Osteocyte (in vitro differentiated cells): ENCODE measurements around the gene PRB3. TPM values are rescaled to one million over a fixed set of nuclear protein-coding genes. Genes with fewer than 3 reads are reported as not detected.

Experiments used
- DNase-seq: peaks from one replicate; pipeline ENCODE4 v3.0.0; 2021; ENCODE audit warnings: mixed read lengths; ENCODE audit not compliant: unreplicated experiment; ENCODE audit errors: extremely low spot score
- H3K27ac Mint-ChIP-seq: one replicate; pipeline ENCODE4 v1.8.0; 2021; ENCODE audit warnings: mild to moderate bottlenecking, mixed read lengths; ENCODE audit not compliant: unreplicated experiment
- H3K27me3 Mint-ChIP-seq: one replicate; pipeline ENCODE4 v1.8.0; 2021; ENCODE audit warnings: mixed read lengths; ENCODE audit not compliant: unreplicated experiment
- H3K36me3 Mint-ChIP-seq: one replicate; pipeline ENCODE4 v1.8.0; 2021; ENCODE audit warnings: mixed read lengths; ENCODE audit not compliant: unreplicated experiment
- H3K4me1 Mint-ChIP-seq: one replicate; pipeline ENCODE4 v1.8.0; 2021; ENCODE audit warnings: mixed read lengths; ENCODE audit not compliant: unreplicated experiment
- H3K4me3 Mint-ChIP-seq: one replicate; pipeline ENCODE4 v1.8.0; 2021; ENCODE audit warnings: mild to moderate bottlenecking, moderate library complexity, mixed read lengths; ENCODE audit not compliant: unreplicated experiment
- H3K9me3 Mint-ChIP-seq: one replicate; pipeline ENCODE4 v1.8.0; 2021; ENCODE audit warnings: mixed read lengths; ENCODE audit not compliant: unreplicated experiment
- total RNA-seq: library from RNA; stranded (reverse); gene quantifications from 2 replicates; pipeline ENCODE4 v1.2.1, GENCODE V29; 2021
- TF ChIP-seq, protein P1 (sequence below): fragments of 200-600 bp; sonication (generic); IDR thresholded peaks from 2 replicates; pipeline ENCODE4 v1.5.0; 2021; ENCODE audit warnings: antibody characterized with exemption, mild to moderate bottlenecking, moderate library complexity

Gene PRB3
- total RNA-seq, 1 donor from 2014 or later, result not detected

DNA sequence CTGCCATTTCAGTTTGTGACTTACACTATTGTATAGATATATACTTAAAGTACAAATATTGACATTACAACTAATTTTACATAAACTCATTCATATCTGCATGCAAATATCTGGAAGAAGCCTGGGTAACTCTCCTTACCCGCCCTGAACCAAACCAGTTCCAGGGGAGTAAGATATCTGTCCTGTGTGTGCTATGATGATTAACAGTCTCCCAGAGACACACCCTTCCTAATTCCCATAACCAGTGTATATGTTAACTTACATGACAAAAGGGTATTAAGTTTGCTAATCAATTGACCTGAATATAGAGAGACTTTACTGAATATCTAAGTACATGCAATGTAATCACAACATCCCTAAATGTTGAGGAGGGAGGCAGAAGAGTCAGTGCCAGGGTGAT, 23.0 kb downstream of the PRB3 start:
- peaks cover 5% of the 10 kb centered on the region for H3K9me3 Mint-ChIP-seq
- H3K36me3 Mint-ChIP-seq, result no peaks in the 10 kb centered on the region
- H3K27ac Mint-ChIP-seq, result no peak overlapping the region
- no peaks in the 10 kb centered on the region for H3K4me1 Mint-ChIP-seq
- TF ChIP-seq, protein P1, sequence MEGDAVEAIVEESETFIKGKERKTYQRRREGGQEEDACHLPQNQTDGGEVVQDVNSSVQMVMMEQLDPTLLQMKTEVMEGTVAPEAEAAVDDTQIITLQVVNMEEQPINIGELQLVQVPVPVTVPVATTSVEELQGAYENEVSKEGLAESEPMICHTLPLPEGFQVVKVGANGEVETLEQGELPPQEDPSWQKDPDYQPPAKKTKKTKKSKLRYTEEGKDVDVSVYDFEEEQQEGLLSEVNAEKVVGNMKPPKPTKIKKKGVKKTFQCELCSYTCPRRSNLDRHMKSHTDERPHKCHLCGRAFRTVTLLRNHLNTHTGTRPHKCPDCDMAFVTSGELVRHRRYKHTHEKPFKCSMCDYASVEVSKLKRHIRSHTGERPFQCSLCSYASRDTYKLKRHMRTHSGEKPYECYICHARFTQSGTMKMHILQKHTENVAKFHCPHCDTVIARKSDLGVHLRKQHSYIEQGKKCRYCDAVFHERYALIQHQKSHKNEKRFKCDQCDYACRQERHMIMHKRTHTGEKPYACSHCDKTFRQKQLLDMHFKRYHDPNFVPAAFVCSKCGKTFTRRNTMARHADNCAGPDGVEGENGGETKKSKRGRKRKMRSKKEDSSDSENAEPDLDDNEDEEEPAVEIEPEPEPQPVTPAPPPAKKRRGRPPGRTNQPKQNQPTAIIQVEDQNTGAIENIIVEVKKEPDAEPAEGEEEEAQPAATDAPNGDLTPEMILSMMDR, result no peak
- no peak overlapping the region for H3K4me3 Mint-ChIP-seq
- peaks cover 2% of the 10 kb centered on the region for H3K27me3 Mint-ChIP-seq
- no peak for DNase-seq

DNA sequence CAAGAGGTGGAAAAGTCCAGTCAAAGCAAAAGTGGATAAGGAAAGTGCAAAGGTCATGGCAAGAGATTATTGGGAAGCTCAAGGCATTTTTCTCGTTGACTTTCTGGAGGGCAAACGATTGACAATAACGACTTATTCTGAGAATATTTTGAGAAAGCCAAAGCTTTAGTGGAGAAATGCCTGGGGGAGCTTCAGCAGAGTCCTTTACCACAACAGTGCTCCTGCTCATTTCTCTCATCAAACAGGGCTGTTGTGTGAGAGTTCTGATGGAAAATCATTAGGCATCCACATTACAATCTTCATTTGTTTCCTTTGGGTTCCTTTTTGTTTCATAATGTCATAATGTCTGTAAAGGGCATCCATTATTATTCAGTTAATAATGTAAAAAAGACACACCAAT, 26.9 kb downstream of the PRB3 start:
- Mint-ChIP-seq H3K36me3 (no peaks in the 10 kb centered on the region), H3K27me3 (peaks cover 6% of the 10 kb centered on the region), H3K4me1 (no peaks in the 10 kb centered on the region), H3K4me3 (no peak overlapping the region), H3K9me3 (no peaks in the 10 kb centered on the region), H3K27ac (no peak overlapping the region)
- no peak for DNase-seq
- TF ChIP-seq, protein P1, result no peak

DNA sequence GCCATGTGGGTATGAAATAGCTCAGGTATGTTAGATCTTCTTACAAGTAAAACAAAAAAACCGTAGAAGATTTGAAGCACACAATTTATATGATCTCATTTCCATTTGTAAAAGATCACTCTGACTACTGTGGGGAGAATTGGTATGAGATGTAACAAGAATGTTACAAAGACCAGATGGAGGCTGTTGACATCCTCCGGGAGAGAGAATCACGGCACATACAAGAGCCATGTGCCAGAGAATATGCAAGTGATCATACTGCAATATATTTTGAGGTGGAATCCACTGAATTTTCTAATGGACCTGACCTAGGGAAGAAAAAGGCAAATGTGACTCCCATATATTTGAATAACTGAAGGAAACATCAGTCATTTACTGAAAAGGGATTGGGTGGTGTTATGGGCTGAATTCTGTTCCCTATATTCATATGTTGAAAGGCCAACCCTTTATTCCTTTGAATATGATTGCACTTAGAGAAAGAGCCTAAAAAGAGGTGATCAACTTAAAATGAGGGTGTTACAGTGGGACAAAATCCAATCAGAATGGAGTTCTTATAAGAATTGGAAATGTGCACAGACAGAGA, 29.1 kb downstream of the PRB3 start:
- Mint-ChIP-seq H3K36me3 (no peaks in the 10 kb centered on the region), H3K27ac (no peak overlapping the region), H3K4me3 (no peak overlapping the region), H3K27me3 (peaks cover 5% of the 10 kb centered on the region), H3K4me1 (no peaks in the 10 kb centered on the region), H3K9me3 (no peaks in the 10 kb centered on the region)
- TF ChIP-seq, protein P1, result no peak
- DNase-seq, result no peak

DNA sequence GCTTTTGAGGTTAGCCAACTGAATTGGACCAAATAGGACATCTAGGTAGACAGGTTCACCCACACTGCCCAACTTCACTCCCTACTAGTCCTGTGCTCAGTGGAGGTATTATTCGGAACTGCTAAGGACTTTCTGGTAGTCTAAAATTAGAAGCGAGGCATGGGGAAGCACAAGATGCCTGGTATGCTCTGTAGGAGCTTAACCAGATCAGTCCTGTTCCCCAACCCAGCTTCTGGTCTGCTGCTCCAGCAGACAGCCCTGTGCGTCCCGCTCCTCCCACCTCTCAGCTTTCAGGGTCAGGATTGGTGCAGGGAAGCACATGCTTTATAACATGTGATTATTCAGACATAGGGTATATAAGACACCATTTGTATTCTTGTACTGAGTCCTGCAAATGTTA, 31.2 kb downstream of the PRB3 start:
- Mint-ChIP-seq H3K9me3 (no peaks in the 10 kb centered on the region), H3K27ac (no peak overlapping the region), H3K4me3 (no peak overlapping the region), H3K4me1 (no peaks in the 10 kb centered on the region), H3K36me3 (no peaks in the 10 kb centered on the region), H3K27me3 (peaks cover 5% of the 10 kb centered on the region)
- DNase-seq, result no peak
- TF ChIP-seq, protein P1, result no peak

DNA sequence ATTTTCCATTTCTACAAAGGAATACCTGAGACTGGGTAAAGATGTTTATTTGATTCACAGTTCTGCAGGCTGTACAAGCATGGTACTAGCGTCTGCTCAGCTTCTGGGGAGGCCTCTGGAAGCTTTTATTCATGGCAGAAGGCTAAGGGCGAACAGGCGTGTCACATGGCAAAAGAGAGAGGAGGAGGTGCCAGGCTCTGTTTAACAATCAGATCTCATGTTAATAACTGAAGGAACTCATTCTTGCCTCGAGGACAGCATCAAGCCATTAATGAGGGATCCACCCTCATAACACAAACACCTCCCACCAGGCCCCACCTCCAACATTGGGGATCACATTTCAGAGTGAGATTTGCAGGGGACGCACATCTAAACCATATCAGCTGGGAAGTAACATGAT, 36.0 kb downstream of the PRB3 start:
- no peak for DNase-seq
- Mint-ChIP-seq H3K27ac (no peak overlapping the region), H3K27me3 (peaks cover 12% of the 10 kb centered on the region), H3K36me3 (no peaks in the 10 kb centered on the region), H3K4me1 (no peaks in the 10 kb centered on the region), H3K4me3 (no peak overlapping the region), H3K9me3 (no peaks in the 10 kb centered on the region)
- TF ChIP-seq, protein P1, result no peak
